ENCODE data around the gene BEST3. TPM values are rescaled to one million over a fixed set of nuclear protein-coding genes. Genes with fewer than 3 reads are reported as not detected.
"Not testable (repeated sequence)": the region's sequence is repeated elsewhere in the genome, so short reads cannot be mapped to it uniquely, and the experiment has no call there.

BEST3 gene
- total and polyA plus RNA-seq, 4 donors = 0.83 to 2.6 (median 1.9) TPM

DNA sequence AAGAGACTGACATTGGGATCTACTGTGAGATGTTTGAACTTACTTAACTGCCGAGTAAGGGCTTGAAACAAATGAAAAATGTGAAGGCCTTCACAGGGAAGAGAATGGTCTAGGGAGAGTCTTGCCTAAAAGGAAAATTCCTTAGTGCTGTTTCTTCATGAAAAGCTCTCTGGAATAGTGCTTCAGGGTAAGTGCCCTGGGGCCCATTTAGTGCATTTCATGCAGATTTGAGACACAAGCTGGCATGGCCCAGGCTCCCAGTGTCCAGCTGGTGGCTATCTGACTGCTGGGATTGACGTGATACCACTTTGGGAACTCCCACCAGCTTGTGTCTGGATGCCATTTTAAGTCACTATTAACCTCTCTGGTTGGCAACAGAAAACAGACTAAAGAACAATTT, 26.9 kb downstream of the BEST3 start:
- Histone ChIP-seq H3K4me1 (ENCODE audit: control insufficient read depth, insufficient read depth, low read length) (no peaks in the 10 kb centered on the region), H3K36me3 (ENCODE audit: control insufficient read depth, insufficient read depth, low read length) (no peaks in the 10 kb centered on the region), H3K27ac (ENCODE audit: low read depth, low read length) (no peak overlapping the region), H3K4me3 (ENCODE audit: low read depth, low read length) (no peak overlapping the region), H3K27me3 (ENCODE audit: control insufficient read depth, insufficient read depth, low read length) (no peaks in the 10 kb centered on the region), H3K9me3 (ENCODE audit: control insufficient read depth, insufficient read depth, low read length) (no peaks in the 10 kb centered on the region)
- no peak for DNase-seq (ENCODE audit: low read depth in 4 of 6, low spot score in 6 of 6)
- WGBS (ENCODE audit: insufficient coverage) = 69% methylated on average over 2 of the region's 2 CpGs

DNA sequence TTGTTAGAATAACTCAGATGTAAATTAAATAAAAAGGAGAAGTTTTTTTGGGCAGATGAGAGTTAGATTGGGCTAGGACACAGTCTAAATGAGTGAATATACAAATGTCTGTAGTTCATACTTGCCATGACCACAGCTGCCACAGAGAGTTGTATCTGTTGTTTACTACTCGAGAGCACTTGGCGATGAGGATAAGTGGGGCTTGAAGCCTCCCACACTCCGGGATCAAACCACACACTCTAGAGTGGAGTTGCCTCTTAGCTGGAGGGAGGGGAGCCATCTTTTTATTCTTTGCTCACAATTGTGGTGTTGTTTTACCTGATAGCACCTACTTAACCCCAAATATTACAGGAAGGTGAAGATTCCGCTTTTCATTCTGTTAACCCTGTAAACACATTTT, 27.5 kb downstream of the BEST3 start:
- DNase-seq (ENCODE audit: low read depth in 4 of 6, low spot score in 6 of 6) = no peak
- H3K9me3 ChIP-seq (ENCODE audit: control insufficient read depth, insufficient read depth, low read length) = no peaks in the 10 kb centered on the region
- no CpG with 5 or more reads among the region's 4 CpGs for WGBS (ENCODE audit: insufficient coverage)
- no peaks in the 10 kb centered on the region for H3K36me3 ChIP-seq (ENCODE audit: control insufficient read depth, insufficient read depth, low read length)
- H3K4me3 ChIP-seq (ENCODE audit: low read depth, low read length) = no peak overlapping the region
- no peaks in the 10 kb centered on the region for H3K27me3 ChIP-seq (ENCODE audit: control insufficient read depth, insufficient read depth, low read length)
- H3K27ac ChIP-seq (ENCODE audit: low read depth, low read length) = no peak overlapping the region
- no peaks in the 10 kb centered on the region for H3K4me1 ChIP-seq (ENCODE audit: control insufficient read depth, insufficient read depth, low read length)

DNA sequence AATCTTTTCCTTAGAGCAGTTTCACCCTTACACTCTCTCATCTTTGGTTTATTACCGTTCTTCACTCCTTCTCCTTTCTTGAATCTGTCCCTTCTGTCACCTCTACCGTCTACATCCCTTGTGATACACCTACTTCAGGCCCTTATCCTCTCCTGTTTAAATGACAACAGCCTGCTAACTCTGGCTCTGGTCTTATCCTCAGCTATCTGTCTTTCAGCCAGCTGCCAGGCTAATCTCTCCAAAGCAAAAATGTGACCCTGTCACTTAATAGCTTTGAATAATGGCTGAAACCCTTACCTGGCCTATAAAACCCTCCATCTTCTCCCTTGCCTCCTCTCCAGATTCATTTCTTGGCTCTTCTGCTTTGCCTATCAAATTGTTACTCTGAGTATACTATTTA, 32.3 kb downstream of the BEST3 start:
- Histone ChIP-seq H3K9me3 (ENCODE audit: control insufficient read depth, insufficient read depth, low read length) (no peaks in the 10 kb centered on the region), H3K27ac (ENCODE audit: low read depth, low read length) (no peak overlapping the region), H3K27me3 (ENCODE audit: control insufficient read depth, insufficient read depth, low read length) (no peaks in the 10 kb centered on the region), H3K4me1 (ENCODE audit: control insufficient read depth, insufficient read depth, low read length) (no peaks in the 10 kb centered on the region), H3K36me3 (ENCODE audit: control insufficient read depth, insufficient read depth, low read length) (no peaks in the 10 kb centered on the region), H3K4me3 (ENCODE audit: low read depth, low read length) (no peak overlapping the region)
- WGBS (ENCODE audit: insufficient coverage) = 80% methylated on average over 2 of the region's 2 CpGs
- no peak for DNase-seq (ENCODE audit: low read depth in 4 of 6, low spot score in 6 of 6)

DNA sequence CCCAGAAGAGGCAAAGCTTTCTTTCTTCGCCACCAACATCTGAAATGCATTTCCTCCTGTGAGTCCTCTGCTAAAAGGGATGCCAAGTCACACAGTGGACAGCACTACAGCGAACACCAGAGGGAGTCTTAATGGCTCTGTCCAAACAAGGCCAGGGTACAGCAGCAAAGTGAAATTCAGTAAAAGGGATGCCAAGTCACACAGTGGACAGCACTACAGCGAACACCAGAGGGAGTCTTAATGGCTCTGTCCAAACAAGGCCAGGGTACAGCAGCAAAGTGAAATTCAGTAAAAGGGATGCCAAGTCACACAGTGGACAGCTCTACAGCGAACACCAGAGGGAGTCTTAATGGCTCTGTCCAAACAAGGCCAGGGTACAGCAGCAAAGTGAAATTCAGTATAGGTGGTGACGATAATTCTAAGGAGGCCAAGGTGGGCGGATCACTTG, 34.1 kb downstream of the BEST3 start:
- not testable (repeated sequence) for DNase-seq (ENCODE audit: low read depth in 4 of 6, low spot score in 6 of 6); H3K27ac ChIP-seq (ENCODE audit: low read depth, low read length); H3K27me3 ChIP-seq (ENCODE audit: control insufficient read depth, insufficient read depth, low read length); H3K4me1 ChIP-seq (ENCODE audit: control insufficient read depth, insufficient read depth, low read length); H3K9me3 ChIP-seq (ENCODE audit: control insufficient read depth, insufficient read depth, low read length); H3K4me3 ChIP-seq (ENCODE audit: low read depth, low read length); H3K36me3 ChIP-seq (ENCODE audit: control insufficient read depth, insufficient read depth, low read length)
- WGBS (ENCODE audit: insufficient coverage) = 77% methylated on average over 4 of the region's 6 CpGs

DNA sequence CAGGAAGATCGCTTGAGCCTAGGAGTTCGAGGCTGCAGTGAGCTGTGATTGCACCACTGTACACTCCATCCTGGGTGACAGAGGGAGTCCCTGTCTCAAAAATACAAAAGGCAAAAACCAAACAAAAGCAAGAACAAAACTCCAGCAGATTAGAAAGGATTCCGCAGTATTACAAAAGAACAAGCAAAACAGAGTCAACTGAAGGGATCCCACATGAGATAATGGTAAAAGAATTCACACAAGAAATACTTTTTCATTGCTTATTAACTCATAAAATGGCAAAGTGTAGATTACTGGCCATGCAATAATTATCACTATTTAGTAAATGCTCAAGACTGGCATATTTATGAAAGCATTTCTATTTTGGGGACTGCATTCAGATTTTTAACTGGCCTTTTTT, 35.4 kb downstream of the BEST3 start:
- Histone ChIP-seq H3K36me3 (ENCODE audit: control insufficient read depth, insufficient read depth, low read length) (no peaks in the 10 kb centered on the region), H3K9me3 (ENCODE audit: control insufficient read depth, insufficient read depth, low read length) (no peaks in the 10 kb centered on the region), H3K4me1 (ENCODE audit: control insufficient read depth, insufficient read depth, low read length) (no peaks in the 10 kb centered on the region), H3K27ac (ENCODE audit: low read depth, low read length) (no peak overlapping the region), H3K4me3 (ENCODE audit: low read depth, low read length) (no peak overlapping the region), H3K27me3 (ENCODE audit: control insufficient read depth, insufficient read depth, low read length) (no peaks in the 10 kb centered on the region)
- no CpG with 5 or more reads among the region's 3 CpGs for WGBS (ENCODE audit: insufficient coverage)
- no peak for DNase-seq (ENCODE audit: low read depth in 4 of 6, low spot score in 6 of 6)

DNA sequence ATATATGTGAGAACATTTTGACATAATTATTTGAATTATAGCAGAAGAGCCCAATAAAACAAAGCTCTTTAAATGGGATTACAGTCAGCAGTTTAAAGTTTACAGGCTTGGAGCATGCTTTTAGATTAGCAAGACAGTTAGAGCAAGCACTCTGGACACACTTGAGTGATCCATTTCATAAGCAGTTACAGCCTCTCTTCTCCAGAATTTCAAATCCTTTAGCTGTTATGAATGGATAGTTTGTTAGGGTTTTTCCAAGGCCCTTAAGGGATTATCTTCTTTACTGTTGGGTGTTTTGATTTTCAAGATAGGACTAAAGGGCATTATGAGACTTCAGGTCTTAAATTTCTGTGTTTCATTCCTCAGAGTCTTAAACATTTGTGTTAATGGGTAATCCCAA, 36.3 kb downstream of the BEST3 start:
- no peak for DNase-seq (ENCODE audit: low read depth in 4 of 6, low spot score in 6 of 6)
- Histone ChIP-seq H3K4me1 (ENCODE audit: control insufficient read depth, insufficient read depth, low read length) (no peaks in the 10 kb centered on the region), H3K27me3 (ENCODE audit: control insufficient read depth, insufficient read depth, low read length) (no peaks in the 10 kb centered on the region), H3K36me3 (ENCODE audit: control insufficient read depth, insufficient read depth, low read length) (no peaks in the 10 kb centered on the region), H3K27ac (ENCODE audit: low read depth, low read length) (no peak overlapping the region), H3K9me3 (ENCODE audit: control insufficient read depth, insufficient read depth, low read length) (no peaks in the 10 kb centered on the region), H3K4me3 (ENCODE audit: low read depth, low read length) (no peak overlapping the region)

DNA sequence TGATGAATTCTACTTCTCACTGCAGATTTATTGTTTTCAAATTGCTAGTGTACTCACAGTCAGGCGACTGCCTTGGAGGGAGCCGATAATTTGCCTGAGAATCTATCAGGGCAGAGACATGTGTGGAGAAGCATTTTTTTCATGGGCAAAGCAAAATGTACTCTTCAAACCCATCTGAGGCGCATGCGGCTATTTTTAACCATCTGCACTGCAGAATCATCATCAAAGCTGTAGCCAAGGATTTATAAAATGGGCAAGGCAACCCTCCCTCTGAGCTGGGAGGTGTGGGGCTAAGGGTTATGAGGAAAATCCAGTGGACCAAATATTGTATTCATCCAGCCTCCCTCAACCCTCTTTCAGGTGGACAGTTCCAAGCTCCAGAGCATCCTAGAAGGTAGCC, 37.7 kb downstream of the BEST3 start:
- no peaks in the 10 kb centered on the region for H3K36me3 ChIP-seq (ENCODE audit: control insufficient read depth, insufficient read depth, low read length)
- DNase-seq (ENCODE audit: low read depth in 4 of 6, low spot score in 6 of 6) = no peak
- no peak overlapping the region for H3K4me3 ChIP-seq (ENCODE audit: low read depth, low read length)
- no peaks in the 10 kb centered on the region for H3K4me1 ChIP-seq (ENCODE audit: control insufficient read depth, insufficient read depth, low read length)
- WGBS (ENCODE audit: insufficient coverage) = no CpG with 5 or more reads among the region's 4 CpGs
- no peaks in the 10 kb centered on the region for H3K9me3 ChIP-seq (ENCODE audit: control insufficient read depth, insufficient read depth, low read length)
- no peaks in the 10 kb centered on the region for H3K27me3 ChIP-seq (ENCODE audit: control insufficient read depth, insufficient read depth, low read length)
- H3K27ac ChIP-seq (ENCODE audit: low read depth, low read length) = no peak overlapping the region

DNA sequence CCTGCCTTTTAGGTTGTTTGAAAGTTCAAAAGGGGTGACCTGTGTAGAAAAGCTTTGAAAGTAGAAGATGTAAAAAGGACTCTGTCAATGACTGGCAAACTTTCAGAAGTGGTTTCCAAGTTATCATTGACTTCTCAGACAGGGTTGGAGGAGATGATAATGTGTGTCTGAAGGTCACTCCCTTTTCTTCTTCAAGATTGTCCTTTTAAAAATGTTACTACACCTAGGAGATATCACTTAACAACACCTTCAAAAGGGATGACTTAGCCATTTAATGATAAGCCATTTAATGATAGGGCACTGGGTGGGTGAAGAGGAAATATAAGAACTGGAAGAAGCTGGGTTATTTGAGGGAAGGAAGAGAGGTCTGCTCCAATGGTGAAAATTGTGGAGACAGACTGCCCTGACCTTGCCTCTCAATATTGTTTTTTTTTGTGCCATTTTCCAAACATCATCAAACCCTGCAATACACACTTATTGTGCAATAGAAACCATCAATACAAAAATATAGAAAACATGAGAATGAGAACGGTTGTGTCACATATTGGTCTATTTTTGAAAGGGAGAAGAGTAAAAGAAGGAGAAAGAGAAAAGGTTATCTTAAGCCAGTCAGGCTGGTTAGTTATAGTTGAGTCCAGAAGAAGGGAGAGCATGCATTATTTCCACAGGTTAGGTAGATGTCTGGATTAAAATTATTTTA, 38.8 kb downstream of the BEST3 start:
- Histone ChIP-seq H3K27ac (ENCODE audit: low read depth, low read length) (no peak overlapping the region), H3K4me3 (ENCODE audit: low read depth, low read length) (no peak overlapping the region), H3K4me1 (ENCODE audit: control insufficient read depth, insufficient read depth, low read length) (no peaks in the 10 kb centered on the region), H3K27me3 (ENCODE audit: control insufficient read depth, insufficient read depth, low read length) (no peaks in the 10 kb centered on the region), H3K9me3 (ENCODE audit: control insufficient read depth, insufficient read depth, low read length) (no peaks in the 10 kb centered on the region), H3K36me3 (ENCODE audit: control insufficient read depth, insufficient read depth, low read length) (no peaks in the 10 kb centered on the region)
- WGBS (ENCODE audit: insufficient coverage) = no CpG with 5 or more reads among the region's 1 CpG
- DNase-seq (ENCODE audit: low read depth in 4 of 6, low spot score in 6 of 6) = no peak

DNA sequence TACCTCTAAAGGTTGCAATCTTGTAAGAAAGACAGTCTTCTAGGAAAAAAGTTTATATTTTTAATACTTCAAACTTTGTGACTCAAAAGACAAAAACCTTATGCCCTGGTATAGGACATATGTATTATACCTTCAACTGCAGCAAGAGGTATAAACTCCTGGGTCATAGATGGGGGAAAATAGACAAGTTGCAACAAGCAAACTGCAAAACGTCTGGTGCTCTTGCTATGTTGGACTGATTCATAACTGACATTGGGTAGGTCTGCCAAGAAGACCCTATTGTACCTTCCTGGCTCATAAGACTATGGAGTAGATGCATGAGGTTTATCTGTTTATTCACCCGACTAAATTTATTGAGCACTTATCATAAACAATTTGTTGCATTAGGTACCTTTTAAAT, 40.9 kb downstream of the BEST3 start:
- no peaks in the 10 kb centered on the region for H3K9me3 ChIP-seq (ENCODE audit: control insufficient read depth, insufficient read depth, low read length)
- no peak overlapping the region for H3K27ac ChIP-seq (ENCODE audit: low read depth, low read length)
- no peaks in the 10 kb centered on the region for H3K27me3 ChIP-seq (ENCODE audit: control insufficient read depth, insufficient read depth, low read length)
- no peak for DNase-seq (ENCODE audit: low read depth in 4 of 6, low spot score in 6 of 6)
- H3K4me3 ChIP-seq (ENCODE audit: low read depth, low read length) = no peak overlapping the region
- WGBS (ENCODE audit: insufficient coverage) = no CpG with 5 or more reads among the region's 2 CpGs
- H3K4me1 ChIP-seq (ENCODE audit: control insufficient read depth, insufficient read depth, low read length) = no peaks in the 10 kb centered on the region
- no peaks in the 10 kb centered on the region for H3K36me3 ChIP-seq (ENCODE audit: control insufficient read depth, insufficient read depth, low read length)

DNA sequence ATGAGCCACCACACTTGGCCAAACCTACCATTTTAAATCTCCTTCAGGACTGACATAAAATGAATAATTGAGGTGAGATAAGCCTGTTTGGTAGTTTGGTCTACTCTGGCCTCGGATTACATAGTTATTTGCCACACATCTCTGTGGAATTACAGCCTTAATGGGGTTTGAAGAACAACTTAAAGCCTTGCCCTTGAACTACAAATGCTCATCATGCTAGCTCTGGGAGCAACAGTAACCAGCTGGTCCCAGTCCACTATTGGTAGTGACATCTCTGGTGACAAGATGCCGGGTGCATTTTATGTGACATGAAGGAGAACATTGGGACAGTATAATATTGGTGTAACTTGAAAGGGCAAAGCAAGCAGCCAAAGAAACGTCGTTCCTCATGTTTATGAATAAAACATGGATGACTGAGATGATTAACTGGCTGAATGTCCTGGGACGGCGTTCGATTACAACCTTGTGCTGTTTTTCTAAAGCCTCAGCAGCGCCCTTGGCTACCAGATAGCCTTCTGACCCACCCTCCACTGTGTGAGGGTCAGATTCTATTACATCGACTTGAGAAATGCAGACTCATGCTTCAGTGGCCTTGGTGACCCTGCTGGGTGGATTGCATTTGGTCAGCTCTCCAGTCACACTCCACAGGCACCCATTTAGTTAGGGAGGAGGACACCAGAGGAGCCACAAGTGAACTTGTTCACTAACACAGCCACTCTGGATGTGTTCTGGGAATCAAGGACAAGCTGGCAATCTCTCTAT, 41.5 kb downstream of the BEST3 start:
- no peak overlapping the region for H3K27ac ChIP-seq (ENCODE audit: low read depth, low read length)
- 34% methylated on average over 8 of the region's 9 CpGs for WGBS (ENCODE audit: insufficient coverage)
- H3K36me3 ChIP-seq (ENCODE audit: control insufficient read depth, insufficient read depth, low read length) = no peaks in the 10 kb centered on the region
- no peak overlapping the region for H3K4me3 ChIP-seq (ENCODE audit: low read depth, low read length)
- no peaks in the 10 kb centered on the region for H3K4me1 ChIP-seq (ENCODE audit: control insufficient read depth, insufficient read depth, low read length)
- no peak for DNase-seq (ENCODE audit: low read depth in 4 of 6, low spot score in 6 of 6)
- H3K27me3 ChIP-seq (ENCODE audit: control insufficient read depth, insufficient read depth, low read length) = no peaks in the 10 kb centered on the region
- no peaks in the 10 kb centered on the region for H3K9me3 ChIP-seq (ENCODE audit: control insufficient read depth, insufficient read depth, low read length)
